Stimulated activated CD8-positive, alpha-beta memory T cell treated with anti-CD3 and anti-CD28 coated beads, Interleukin-15, amount 100 ng/mL, for 1 hour (primary cell): Measurements from ENCODE around the gene OLIG2.

Experiments
- DNase-seq: peaks from one replicate; pipeline ENCODE4 v3.0.0-alpha.2; 2020; ENCODE audit warnings: low read depth

OLIG2 gene

DNA sequence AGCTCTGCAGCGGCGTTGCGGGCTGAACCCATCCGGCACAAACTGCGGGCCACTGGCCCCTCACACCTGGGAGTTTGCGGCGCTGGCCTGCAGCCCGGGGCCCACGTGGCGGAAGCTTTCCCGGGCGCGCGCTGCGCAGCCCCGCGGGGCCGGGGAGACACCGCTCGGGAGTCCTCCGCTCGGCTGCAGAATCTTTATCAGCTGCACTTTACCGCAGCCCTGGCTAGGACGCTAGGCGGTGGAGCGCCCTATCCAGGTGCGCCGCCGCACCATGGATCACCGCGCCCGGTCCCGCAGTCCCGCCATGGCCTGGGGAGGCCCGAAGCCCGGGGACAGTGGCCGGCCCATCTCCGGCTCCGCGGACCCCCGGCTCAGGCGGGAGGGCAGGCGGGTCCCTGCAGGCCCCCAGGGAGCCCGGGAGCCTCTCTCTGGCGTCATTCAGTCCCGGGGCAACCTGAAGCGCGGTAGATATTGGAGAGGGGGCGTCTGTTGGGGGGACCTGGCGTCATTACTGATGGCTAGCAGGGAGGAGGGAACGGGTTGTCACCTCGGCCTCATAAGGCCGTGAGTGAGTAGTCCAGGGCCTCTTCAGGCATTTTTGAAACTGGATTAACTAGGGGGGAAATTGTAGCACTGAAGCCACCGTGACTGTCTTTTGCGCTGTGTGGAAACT, 5.7 kb upstream of the OLIG2 start:
- no peak for DNase-seq

GRCh38 chr21:33020558-33021100, 5.1 kb upstream of the OLIG2 start:
- no peak for DNase-seq

DNA sequence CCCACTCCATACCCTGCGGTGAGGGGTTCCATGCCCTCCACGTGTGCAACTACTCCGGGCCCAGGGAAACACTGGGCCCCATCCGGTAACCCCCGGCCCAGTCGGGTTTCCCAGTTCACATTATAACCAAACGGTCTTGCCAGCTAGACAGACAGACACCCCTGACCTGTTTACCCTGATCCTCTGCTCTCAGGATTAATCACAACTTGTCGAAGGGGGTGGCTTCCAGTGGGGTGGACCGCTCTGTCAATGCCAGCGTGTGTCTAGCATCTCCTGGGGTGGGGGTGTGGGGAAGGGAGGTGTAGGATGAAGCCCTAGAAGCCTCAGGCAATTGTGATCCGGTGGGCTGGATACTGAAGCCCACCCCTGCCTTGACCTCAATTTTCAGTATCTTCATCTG, 4.6 kb upstream of the OLIG2 start:
- no peak for DNase-seq

- no peak for DNase-seq
Measured at GRCh38 chr21:33021667-33022066, 4.1 kb upstream of the OLIG2 start.

GRCh38 chr21:33022489-33022827, 3.3 kb upstream of the OLIG2 start:
- no peak for DNase-seq

DNA sequence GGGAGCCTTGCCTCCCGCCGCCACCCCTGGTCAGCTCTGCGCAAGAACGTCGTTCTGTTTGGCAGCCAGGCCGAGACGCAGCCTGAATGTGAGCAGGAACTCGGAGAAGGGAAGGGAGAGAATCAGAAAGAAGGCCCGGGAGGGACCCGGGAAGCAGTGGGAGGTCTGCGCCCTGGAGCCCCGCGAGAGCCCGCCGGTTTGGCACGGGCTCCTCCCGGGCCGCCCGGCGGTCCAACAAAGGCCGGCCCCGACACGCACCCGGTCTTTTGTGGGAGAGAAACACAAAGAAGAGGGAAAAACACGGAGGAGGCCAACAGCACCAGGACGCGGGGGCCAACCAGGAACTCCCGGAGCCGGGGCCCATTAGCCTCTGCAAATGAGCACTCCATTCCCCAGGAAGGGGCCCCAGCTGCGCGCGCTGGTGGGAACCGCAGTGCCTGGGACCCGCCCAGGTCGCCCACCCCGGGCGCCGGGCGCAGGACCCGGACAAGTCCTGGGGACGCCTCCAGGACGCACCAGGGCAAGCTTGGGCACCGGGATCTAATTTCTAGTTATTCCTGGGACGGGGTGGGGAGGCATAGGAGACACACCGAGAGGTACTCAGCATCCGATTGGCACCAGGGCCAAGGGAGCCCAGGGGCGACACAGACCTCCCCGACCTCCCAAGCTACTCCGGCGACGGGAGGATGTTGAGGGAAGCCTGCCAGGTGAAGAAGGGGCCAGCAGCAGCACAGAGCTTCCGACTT, 2.7 kb upstream of the OLIG2 start:
- DNase-seq = no peak

DNA sequence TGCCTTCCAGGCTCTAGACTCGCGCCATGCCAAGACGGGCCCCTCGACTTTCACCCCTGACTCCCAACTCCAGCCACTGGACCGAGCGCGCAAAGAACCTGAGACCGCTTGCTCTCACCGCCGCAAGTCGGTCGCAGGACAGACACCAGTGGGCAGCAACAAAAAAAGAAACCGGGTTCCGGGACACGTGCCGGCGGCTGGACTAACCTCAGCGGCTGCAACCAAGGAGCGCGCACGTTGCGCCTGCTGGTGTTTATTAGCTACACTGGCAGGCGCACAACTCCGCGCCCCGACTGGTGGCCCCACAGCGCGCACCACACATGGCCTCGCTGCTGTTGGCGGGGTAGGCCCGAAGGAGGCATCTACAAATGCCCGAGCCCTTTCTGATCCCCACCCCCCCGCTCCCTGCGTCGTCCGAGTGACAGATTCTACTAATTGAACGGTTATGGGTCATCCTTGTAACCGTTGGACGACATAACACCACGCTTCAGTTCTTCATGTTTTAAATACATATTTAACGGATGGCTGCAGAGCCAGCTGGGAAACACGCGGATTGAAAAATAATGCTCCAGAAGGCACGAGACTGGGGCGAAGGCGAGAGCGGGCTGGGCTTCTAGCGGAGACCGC, 2.0 kb upstream of the OLIG2 start:
- DNase-seq = no peak

GRCh38 chr21:33024201-33025103, 1.3 kb upstream of the OLIG2 start:
- DNase-seq = no peak

- DNase-seq = no peak
Measured at GRCh38 chr21:33025106-33025488, 638 bp upstream of the OLIG2 start.

DNA sequence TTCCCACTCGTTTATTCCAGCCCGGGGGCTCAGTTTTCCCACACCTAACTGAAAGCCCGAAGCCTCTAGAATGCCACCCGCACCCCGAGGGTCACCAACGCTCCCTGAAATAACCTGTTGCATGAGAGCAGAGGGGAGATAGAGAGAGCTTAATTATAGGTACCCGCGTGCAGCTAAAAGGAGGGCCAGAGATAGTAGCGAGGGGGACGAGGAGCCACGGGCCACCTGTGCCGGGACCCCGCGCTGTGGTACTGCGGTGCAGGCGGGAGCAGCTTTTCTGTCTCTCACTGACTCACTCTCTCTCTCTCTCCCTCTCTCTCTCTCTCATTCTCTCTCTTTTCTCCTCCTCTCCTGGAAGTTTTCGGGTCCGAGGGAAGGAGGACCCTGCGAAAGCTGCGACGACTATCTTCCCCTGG, 716 bp downstream of the OLIG2 start:
- DNase-seq = no peak

DNA sequence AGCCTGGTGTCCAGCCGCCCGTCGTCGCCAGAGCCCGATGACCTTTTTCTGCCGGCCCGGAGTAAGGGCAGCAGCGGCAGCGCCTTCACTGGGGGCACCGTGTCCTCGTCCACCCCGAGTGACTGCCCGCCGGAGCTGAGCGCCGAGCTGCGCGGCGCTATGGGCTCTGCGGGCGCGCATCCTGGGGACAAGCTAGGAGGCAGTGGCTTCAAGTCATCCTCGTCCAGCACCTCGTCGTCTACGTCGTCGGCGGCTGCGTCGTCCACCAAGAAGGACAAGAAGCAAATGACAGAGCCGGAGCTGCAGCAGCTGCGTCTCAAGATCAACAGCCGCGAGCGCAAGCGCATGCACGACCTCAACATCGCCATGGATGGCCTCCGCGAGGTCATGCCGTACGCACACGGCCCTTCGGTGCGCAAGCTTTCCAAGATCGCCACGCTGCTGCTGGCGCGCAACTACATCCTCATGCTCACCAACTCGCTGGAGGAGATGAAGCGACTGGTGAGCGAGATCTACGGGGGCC, 1.2 kb downstream of the OLIG2 start:
- DNase-seq = no peak

DNA sequence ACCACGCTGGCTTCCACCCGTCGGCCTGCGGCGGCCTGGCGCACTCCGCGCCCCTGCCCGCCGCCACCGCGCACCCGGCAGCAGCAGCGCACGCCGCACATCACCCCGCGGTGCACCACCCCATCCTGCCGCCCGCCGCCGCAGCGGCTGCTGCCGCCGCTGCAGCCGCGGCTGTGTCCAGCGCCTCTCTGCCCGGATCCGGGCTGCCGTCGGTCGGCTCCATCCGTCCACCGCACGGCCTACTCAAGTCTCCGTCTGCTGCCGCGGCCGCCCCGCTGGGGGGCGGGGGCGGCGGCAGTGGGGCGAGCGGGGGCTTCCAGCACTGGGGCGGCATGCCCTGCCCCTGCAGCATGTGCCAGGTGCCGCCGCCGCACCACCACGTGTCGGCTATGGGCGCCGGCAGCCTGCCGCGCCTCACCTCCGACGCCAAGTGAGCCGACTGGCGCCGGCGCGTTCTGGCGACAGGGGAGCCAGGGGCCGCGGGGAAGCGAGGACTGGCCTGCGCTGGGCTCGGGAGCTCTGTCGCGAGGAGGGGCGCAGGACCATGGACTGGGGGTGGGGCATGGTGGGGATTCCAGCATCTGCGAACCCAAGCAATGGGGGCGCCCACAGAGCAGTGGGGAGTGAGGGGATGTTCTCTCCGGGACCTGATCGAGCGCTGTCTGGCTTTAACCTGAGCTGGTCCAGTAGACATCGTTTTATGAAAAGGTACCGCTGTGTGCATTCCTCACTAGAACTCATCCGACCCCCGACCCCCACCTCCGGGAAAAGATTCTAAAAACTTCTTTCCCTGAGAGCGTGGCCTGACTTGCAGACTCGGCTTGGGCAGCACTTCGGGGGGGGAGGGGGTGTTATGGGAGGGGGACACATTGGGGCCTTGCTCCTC, 1.9 kb downstream of the OLIG2 start:
- DNase-seq = no peak

GRCh38 chr21:33028287-33028670, 2.5 kb downstream of the OLIG2 start:
- no peak for DNase-seq

DNA sequence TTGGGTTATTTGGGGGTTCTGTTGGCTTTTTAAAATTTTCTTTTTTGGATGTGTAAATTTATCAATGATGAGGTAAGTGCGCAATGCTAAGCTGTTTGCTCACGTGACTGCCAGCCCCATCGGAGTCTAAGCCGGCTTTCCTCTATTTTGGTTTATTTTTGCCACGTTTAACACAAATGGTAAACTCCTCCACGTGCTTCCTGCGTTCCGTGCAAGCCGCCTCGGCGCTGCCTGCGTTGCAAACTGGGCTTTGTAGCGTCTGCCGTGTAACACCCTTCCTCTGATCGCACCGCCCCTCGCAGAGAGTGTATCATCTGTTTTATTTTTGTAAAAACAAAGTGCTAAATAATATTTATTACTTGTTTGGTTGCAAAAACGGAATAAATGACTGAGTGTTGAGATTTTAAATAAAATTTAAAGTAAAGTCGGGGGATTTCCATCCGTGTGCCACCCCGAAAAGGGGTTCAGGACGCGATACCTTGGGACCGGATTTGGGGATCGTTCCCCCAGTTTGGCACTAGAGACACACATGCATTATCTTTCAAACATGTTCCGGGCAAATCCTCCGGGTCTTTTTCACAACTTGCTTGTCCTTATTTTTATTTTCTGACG, 3.1 kb downstream of the OLIG2 start:
- no peak for DNase-seq

GRCh38 chr21:33029385-33029921, 3.7 kb downstream of the OLIG2 start:
- DNase-seq = no peak

DNA sequence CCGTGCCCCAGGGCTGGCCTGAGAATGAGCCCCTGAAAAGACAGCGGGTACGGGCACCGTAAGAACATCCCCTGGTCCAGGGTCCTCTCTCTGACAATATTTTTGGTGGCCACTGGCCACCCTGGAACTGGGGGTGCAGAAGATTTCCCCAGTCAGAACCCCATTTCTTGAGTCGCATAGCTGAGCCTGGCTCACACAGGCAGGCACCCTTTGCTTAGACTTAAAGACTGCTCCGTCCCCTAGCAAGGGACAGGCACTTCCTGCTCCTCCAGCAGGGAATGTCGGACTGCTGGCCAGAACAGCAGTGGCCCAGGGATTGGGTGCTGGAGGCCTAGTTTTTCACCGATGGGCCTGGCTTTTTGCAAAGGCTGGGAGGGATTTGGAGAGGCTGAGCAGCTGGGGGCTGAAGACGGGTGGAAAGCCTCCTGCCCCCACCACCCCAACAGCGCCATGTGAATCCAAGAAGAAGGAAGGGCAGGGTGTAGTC, 4.3 kb downstream of the OLIG2 start:
- DNase-seq = no peak

- no peak for DNase-seq
Measured at GRCh38 chr21:33030633-33031032, 4.9 kb downstream of the OLIG2 start.

DNA sequence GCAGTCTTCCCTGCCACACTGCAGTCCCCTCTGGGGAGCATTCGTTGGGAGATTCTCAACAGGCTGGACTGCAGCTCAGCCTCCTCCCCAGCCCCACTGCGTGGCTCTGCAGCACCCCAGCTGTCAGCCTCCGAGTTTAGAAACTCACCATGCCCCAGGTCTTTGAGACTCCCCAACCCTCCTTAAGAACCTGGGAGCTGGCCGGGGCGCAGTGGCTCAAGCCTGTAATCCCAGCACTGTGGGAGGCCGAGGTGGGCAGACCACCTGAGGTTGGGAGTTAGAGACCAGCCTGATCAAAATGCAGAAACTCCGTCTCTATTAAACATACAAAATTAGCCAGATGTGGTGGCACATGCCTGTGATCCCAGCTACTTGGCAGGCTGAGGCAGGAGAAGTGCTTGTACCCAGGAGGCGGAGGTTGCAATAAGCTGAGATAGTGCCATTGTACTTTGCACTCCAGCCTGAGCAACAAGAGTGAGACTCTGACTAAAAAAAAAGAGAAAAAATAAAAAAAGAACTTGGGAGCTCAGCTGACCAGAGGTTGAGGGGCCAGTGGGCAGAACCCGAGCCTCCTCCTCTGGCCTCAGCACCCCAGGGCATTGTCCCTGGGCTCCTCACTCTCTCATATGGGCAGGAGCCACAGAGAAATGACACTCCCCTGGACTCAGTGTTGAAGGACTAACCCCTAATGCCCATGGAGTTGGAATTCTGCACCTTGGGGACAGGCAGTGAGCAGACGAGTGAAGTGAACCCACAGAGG, 5.6 kb downstream of the OLIG2 start:
- no peak for DNase-seq

- no peak for DNase-seq
Measured at GRCh38 chr21:33032434-33033047, 6.8 kb downstream of the OLIG2 start.
